ENCODE measurements around the gene AFAP1L2.

DNA sequence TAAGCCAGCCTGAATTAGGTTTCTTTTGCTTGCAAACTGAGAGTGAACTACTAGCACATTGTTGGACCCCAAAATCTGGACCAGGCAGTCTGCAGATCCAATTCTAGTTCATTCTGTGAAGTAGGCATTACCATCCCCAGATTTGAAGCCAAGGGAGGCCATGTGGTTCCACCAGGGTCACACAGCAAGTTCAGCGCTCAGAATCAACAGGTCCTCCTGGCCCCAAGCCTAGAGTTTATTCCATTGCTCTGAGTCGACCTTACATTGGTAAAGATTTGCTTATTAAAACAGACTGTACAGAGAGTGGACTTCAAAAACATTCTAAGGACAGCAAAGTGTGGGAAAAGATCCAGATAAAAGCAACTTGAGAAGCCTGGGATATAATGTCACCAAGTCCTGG lies 50.9 kb downstream of the AFAP1L2 start:
- TF ChIP-seq, protein P1, sequence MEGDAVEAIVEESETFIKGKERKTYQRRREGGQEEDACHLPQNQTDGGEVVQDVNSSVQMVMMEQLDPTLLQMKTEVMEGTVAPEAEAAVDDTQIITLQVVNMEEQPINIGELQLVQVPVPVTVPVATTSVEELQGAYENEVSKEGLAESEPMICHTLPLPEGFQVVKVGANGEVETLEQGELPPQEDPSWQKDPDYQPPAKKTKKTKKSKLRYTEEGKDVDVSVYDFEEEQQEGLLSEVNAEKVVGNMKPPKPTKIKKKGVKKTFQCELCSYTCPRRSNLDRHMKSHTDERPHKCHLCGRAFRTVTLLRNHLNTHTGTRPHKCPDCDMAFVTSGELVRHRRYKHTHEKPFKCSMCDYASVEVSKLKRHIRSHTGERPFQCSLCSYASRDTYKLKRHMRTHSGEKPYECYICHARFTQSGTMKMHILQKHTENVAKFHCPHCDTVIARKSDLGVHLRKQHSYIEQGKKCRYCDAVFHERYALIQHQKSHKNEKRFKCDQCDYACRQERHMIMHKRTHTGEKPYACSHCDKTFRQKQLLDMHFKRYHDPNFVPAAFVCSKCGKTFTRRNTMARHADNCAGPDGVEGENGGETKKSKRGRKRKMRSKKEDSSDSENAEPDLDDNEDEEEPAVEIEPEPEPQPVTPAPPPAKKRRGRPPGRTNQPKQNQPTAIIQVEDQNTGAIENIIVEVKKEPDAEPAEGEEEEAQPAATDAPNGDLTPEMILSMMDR (IDR thresholded peaks at IDR 0.05; ENCODE audit: insufficient read depth, low read length, poor library complexity, severe bottlenecking): no peak
- TF ChIP-seq EZH2phosphoT487 (conservative IDR thresholded peaks at IDR 0.05; ENCODE audit: low read length): no peak

All from SU-DHL-6 (cell line).